Middle frontal gyrus (tissue), 1 donor: ENCODE data around the gene PPP2R2D.

Source experiments
- DNase-seq: peaks from one replicate; pipeline ENCODE4 v3.0.0-alpha.2; 2015; ENCODE audit warnings: low spot score; ENCODE audit errors: extremely low spot score

The PPP2R2D gene

GRCh38 chr10:131996466-131997365 lies 95.9 kb downstream of the PPP2R2D start:
- DNase-seq = no peak

DNA sequence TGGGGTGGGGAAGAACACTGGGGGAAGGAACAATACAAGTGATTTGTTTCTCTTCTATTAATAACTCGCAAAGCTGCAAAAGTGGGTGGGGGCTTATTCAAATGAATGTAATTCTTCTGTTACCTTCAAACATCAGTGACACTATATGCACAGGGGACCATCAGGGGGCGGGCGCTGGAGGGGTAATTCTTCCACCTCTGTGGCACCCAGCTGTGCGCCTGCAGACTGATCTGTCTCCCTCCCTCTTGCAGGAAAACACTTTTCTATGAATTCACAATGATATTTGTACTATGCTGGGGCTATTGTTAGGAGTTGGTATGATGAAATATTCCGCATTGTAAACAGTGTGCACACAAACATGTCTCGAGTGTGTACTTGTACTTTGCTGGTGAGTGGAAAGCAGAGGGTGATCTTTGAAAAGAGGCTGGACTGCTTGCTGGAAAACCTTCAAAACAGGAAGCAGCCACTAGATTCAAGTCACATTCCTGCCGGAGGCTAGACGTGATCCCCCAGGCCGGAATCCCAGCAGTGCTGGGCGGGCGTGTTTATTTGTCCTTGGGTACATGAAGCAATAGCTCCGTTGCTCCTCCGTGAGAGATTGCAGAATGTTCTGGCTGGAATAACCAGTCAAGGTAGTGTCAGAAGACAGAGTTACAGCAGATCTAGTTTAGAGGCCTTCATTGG lies 96.7 kb downstream of the PPP2R2D start:
- no peak for DNase-seq

- no peak for DNase-seq
Measured at GRCh38 chr10:131998050-131998844, 97.4 kb downstream of the PPP2R2D start.

- DNase-seq = no peak
Measured at GRCh38 chr10:131998845-131999681, 98.3 kb downstream of the PPP2R2D start.

DNA sequence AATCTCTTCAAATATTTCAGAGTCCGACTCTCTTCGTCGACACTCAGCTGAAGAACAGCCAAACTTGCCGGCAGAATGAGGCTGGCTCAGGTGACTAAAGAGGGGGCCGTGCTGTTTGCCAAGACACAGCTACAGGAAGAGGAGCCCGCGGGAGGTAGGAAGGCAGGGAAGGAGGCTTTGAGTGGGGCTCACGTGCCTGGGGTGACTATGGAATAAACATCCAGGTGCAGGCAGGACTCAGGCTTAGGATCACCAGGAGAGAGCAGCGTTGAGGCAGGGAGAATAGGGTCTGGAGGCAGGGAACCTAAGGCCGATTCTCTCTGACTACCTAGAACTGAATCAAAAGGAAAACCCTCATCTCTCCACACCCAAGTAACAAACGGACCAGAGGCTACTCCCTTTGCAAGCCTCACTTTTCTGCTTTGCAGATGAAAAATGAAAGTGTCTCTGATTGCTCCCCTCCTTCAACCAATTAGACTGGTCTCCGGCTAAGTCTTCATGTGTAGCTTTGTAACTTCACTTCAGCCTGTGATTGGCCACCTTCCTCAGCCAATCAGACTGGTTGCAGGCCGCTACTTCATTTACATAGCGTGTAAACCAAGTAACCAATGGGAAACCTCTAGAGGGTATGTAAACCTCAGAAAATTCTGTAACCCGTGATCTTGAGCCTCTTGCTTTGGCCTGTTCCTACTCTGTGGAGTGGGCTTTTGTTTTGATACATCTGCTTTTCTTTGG lies 100.6 kb downstream of the PPP2R2D start:
- no peak for DNase-seq

GRCh38 chr10:132002004-132002403 lies 101.2 kb downstream of the PPP2R2D start:
- DNase-seq = no peak

GRCh38 chr10:132003282-132003924 lies 102.6 kb downstream of the PPP2R2D start:
- DNase-seq = no peak

DNA sequence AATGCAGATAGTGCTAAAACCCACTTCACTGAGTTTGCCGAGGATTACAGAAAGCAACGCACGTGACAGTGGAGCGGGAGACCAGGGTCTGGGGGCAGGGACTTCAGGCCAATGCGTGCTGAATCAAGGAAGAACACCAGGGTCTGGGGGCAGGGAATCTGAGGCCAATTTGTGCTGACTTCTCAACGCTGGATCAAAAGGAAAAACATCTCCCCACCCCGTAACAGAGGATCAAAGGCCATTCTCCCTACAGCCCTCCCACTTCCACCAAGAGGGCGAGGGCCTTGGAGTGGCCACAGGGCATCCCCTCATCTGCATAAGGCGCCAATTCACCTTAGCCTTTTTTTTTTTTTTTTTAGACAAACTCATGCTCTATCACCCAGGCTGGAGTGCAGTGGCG lies 103.2 kb downstream of the PPP2R2D start:
- no peak for DNase-seq

DNA sequence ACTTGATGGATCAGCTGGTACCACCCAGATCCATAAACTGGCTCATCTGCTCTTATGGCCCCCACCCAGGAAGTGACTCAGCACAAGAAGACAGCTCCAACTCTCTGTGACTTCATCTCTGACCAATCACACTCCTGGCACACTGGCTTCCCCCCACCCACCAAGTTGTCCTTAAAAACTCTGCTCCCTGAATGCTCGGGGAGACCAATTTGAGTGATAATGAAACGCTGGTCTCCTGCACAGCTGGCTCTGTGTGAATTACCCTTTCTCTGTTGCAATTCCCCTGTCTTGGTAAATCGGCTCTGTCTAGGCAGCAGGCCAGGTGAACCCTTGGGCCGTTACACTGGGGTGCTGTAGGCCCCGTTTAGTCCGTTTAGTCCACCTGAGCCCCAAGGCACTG lies 104.3 kb downstream of the PPP2R2D start:
- no peak for DNase-seq

DNA sequence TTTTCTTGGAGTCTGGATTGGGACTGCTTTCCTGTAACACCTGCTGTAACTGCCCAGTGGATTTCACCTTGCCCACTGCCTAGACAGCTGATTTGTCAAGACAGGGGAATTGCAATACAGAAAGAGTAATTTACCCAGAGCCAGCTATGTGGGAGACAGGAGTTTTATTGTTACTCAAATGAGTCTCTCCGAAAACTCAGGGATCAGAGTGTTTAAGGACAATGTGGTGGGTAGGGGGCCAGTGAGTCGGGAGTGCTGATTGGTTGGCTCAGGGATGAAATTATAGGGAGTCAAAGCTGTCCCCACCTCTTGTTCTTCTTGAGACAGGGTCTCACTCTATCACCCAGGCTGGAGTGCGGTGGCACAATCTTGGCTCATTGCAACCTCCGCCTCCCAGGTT lies 106.2 kb downstream of the PPP2R2D start:
- DNase-seq = no peak

DNA sequence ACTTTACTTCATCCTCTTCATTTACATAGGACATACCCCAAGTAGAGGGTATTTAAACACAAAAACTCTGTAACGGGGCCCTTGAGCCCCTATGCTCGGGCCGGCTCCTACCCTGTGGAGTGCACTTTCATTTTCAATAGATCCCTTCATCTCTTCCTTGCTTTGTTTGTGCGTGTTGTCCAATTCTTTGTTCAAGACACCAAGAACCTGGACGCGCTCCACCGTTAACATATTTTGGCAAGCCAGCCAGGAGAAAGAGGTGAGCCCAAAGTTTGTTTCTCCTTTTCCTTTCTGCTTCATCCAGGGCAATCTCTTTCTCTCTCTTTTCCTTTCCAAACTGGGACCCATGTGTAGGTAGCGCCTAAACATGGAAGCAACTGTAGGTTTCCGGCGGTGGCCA lies 106.9 kb downstream of the PPP2R2D start:
- no peak for DNase-seq
